HepG2 (cell line): Measurements from ENCODE around the gene NOXA1. TPM values are rescaled to one million over a fixed set of nuclear protein-coding genes. Genes with fewer than 3 reads are reported as not detected.

Experiments used
- DMAP1 ChIP-seq: IDR thresholded peaks from 2 replicates; pipeline ENCODE4 v1.6.1; 2016
- GRHL1 ChIP-seq: sonication (generic); formaldehyde crosslinking; conservative IDR thresholded peaks from 2 replicates; pipeline ENCODE4 v1.8.0; 2022; ENCODE audit warnings: missing genetic modification reagents
- JUN ChIP-seq: sonication (generic); formaldehyde crosslinking; IDR thresholded peaks from 2 replicates; pipeline ENCODE4 v1.4.0; 2020; ENCODE audit warnings: mild to moderate bottlenecking, missing genetic modification reagents
- RAD51 ChIP-seq: fragments of 450-650 bp; IDR thresholded peaks from 2 replicates; pipeline ENCODE4 v1.6.1; 2016; ENCODE audit warnings: borderline replicate concordance
- REXO4 ChIP-seq: sonication (generic); formaldehyde crosslinking; IDR thresholded peaks from 2 replicates; pipeline ENCODE4 v1.8.0; 2022; ENCODE audit warnings: missing genetic modification reagents, mild to moderate bottlenecking, borderline replicate concordance
- RFX3 ChIP-seq: IDR thresholded peaks from 2 replicates; pipeline ENCODE4 v1.6.1; 2016; ENCODE audit warnings: missing biosample characterization, missing genetic modification reagents
- ZMAT5 ChIP-seq: sonication (generic); formaldehyde crosslinking; IDR thresholded peaks from 2 replicates; pipeline ENCODE4 v1.5.0; 2020; ENCODE audit warnings: mild to moderate bottlenecking, low read depth, missing genetic modification reagents, borderline replicate concordance
- ZNF460 ChIP-seq: sonication (generic); formaldehyde crosslinking; IDR thresholded peaks from 2 replicates; pipeline ENCODE4 v1.5.1; 2020; ENCODE audit warnings: missing genetic modification reagents, mild to moderate bottlenecking, borderline replicate concordance
- ZNF670 ChIP-seq: sonication (generic); formaldehyde crosslinking; IDR thresholded peaks from 2 replicates; pipeline ENCODE4 v1.8.0; 2022; ENCODE audit warnings: mild to moderate bottlenecking, missing genetic modification reagents, borderline replicate concordance
- polyA plus RNA-seq, 8 experiments: library from polyadenylated mRNA; depleted of rRNA in 3 of 8; stranded (reverse) in 7 of 8; unstranded in 1 of 8; fragments of >200 nt; fragmentation: Illumina TruSeq in 4 of 8; extraction: Trizol in 4 of 8; gene quantifications; 2 replicates each; pipeline versions ENCODE4 v1.2.1 to v1.2.3, GENCODE V29; 2011 to 2016; ENCODE audit warnings: low read depth in 4 of 8, missing spikeins in 1 of 8, mixed read lengths in 1 of 8; ENCODE audit not compliant: insufficient read depth in 1 of 8
- total RNA-seq, 5 experiments: library from RNA; depleted of rRNA; stranded (reverse); fragments of >200 nt; fragmentation: Illumina TruSeq; extraction: Trizol; gene quantifications; 2 replicates each; pipeline ENCODE4 v1.2.3, GENCODE V29; 2016; ENCODE audit warnings: low read depth in 1 of 5
- TF ChIP-seq, protein P1 (sequence below): sonication (generic); formaldehyde crosslinking; IDR thresholded peaks from 2 replicates; pipeline ENCODE4 v1.4.0; 2020; ENCODE audit warnings: mild to moderate bottlenecking, missing genetic modification reagents, borderline replicate concordance
- TF ChIP-seq, protein P2 (sequence below): sonication (generic); formaldehyde crosslinking; IDR thresholded peaks from 2 replicates; pipeline ENCODE4 v1.4.0; 2020; ENCODE audit warnings: mild to moderate bottlenecking, missing genetic modification reagents
- TF ChIP-seq, protein P3 (sequence below): sonication (generic); formaldehyde crosslinking; conservative IDR thresholded peaks from 2 replicates; pipeline ENCODE4 v1.4.0; 2020; ENCODE audit warnings: missing genetic modification reagents
- TF ChIP-seq, protein P4 (sequence below): sonication (generic); formaldehyde crosslinking; IDR thresholded peaks from 2 replicates; pipeline ENCODE4 v1.8.0; 2022; ENCODE audit warnings: mild to moderate bottlenecking, missing genetic modification reagents; ENCODE audit not compliant: insufficient replicate concordance

The NOXA1 gene
- total and polyA plus RNA-seq, 2 of the 13 experiments (the other 11 are each of a cell fraction or from before 2014, with no cell fraction given) = 0.78 to 1.2 TPM

- TF ChIP-seq, protein P1, sequence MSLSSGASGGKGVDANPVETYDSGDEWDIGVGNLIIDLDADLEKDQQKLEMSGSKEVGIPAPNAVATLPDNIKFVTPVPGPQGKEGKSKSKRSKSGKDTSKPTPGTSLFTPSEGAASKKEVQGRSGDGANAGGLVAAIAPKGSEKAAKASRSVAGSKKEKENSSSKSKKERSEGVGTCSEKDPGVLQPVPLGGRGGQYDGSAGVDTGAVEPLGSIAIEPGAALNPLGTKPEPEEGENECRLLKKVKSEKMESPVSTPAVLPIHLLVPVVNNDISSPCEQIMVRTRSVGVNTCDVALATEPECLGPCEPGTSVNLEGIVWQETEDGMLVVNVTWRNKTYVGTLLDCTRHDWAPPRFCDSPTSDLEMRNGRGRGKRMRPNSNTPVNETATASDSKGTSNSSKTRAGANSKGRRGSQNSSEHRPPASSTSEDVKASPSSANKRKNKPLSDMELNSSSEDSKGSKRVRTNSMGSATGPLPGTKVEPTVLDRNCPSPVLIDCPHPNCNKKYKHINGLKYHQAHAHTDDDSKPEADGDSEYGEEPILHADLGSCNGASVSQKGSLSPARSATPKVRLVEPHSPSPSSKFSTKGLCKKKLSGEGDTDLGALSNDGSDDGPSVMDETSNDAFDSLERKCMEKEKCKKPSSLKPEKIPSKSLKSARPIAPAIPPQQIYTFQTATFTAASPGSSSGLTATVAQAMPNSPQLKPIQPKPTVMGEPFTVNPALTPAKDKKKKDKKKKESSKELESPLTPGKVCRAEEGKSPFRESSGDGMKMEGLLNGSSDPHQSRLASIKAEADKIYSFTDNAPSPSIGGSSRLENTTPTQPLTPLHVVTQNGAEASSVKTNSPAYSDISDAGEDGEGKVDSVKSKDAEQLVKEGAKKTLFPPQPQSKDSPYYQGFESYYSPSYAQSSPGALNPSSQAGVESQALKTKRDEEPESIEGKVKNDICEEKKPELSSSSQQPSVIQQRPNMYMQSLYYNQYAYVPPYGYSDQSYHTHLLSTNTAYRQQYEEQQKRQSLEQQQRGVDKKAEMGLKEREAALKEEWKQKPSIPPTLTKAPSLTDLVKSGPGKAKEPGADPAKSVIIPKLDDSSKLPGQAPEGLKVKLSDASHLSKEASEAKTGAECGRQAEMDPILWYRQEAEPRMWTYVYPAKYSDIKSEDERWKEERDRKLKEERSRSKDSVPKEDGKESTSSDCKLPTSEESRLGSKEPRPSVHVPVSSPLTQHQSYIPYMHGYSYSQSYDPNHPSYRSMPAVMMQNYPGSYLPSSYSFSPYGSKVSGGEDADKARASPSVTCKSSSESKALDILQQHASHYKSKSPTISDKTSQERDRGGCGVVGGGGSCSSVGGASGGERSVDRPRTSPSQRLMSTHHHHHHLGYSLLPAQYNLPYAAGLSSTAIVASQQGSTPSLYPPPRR (CRISPR knock-in tag) = no peak; the same call in 1 of the 2 replicates
- TF ChIP-seq GRHL1 (no peak), ZNF670 (CRISPR knock-in tag) (peak; percentile 67; the same call in 1 of the 2 replicates), ZMAT5 (CRISPR knock-in tag) (no peak), ZNF460 (CRISPR knock-in tag) (no peak), RFX3 (CRISPR knock-in tag) (no peak), RAD51 (no peak), DMAP1 (CRISPR knock-in tag) (peak; percentile 96), REXO4 (CRISPR knock-in tag) (peak; percentile 89; the same call in 1 of the 2 replicates), JUN (peak; percentile 54)
- TF ChIP-seq, protein P2, sequence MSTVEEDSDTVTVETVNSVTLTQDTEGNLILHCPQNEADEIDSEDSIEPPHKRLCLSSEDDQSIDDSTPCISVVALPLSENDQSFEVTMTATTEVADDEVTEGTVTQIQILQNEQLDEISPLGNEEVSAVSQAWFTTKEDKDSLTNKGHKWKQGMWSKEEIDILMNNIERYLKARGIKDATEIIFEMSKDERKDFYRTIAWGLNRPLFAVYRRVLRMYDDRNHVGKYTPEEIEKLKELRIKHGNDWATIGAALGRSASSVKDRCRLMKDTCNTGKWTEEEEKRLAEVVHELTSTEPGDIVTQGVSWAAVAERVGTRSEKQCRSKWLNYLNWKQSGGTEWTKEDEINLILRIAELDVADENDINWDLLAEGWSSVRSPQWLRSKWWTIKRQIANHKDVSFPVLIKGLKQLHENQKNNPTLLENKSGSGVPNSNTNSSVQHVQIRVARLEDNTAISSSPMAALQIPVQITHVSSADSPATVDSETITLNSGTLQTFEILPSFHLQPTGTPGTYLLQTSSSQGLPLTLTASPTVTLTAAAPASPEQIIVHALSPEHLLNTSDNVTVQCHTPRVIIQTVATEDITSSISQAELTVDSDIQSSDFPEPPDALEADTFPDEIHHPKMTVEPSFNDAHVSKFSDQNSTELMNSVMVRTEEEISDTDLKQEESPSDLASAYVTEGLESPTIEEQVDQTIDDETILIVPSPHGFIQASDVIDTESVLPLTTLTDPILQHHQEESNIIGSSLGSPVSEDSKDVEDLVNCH (CRISPR knock-in tag) = no peak
- TF ChIP-seq, protein P3, sequence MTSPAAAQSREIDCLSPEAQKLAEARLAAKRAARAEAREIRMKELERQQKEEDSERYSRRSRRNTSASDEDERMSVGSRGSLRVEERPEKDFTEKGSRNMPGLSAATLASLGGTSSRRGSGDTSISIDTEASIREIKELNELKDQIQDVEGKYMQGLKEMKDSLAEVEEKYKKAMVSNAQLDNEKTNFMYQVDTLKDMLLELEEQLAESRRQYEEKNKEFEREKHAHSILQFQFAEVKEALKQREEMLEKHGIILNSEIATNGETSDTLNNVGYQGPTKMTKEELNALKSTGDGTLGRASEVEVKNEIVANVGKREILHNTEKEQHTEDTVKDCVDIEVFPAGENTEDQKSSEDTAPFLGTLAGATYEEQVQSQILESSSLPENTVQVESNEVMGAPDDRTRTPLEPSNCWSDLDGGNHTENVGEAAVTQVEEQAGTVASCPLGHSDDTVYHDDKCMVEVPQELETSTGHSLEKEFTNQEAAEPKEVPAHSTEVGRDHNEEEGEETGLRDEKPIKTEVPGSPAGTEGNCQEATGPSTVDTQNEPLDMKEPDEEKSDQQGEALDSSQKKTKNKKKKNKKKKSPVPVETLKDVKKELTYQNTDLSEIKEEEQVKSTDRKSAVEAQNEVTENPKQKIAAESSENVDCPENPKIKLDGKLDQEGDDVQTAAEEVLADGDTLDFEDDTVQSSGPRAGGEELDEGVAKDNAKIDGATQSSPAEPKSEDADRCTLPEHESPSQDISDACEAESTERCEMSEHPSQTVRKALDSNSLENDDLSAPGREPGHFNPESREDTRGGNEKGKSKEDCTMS = no peak
- TF ChIP-seq, protein P4, sequence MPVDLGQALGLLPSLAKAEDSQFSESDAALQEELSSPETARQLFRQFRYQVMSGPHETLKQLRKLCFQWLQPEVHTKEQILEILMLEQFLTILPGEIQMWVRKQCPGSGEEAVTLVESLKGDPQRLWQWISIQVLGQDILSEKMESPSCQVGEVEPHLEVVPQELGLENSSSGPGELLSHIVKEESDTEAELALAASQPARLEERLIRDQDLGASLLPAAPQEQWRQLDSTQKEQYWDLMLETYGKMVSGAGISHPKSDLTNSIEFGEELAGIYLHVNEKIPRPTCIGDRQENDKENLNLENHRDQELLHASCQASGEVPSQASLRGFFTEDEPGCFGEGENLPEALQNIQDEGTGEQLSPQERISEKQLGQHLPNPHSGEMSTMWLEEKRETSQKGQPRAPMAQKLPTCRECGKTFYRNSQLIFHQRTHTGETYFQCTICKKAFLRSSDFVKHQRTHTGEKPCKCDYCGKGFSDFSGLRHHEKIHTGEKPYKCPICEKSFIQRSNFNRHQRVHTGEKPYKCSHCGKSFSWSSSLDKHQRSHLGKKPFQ (CRISPR knock-in tag) = peak; percentile 68
Measured at GRCh38 chr9:137454597-137455358, 31.6 kb downstream of the NOXA1 start (continued).
